Fibroblast of skin of left quadriceps (primary cell): ENCODE data around the gene SARS1.
"Not testable (repeated sequence)": the region's sequence is repeated elsewhere in the genome, so short reads cannot be mapped to it uniquely, and the experiment has no call there.

Experiments
- DNase-seq, 2 experiments: peaks; one replicate each; pipeline ENCODE4 v3.0.0-alpha.2; 2013; ENCODE audit warnings: low read depth in 2 of 2

The SARS1 gene

GRCh38 chr1:109192433-109192832, 21.3 kb upstream of the SARS1 start:
- DNase-seq: no peak

- DNase-seq: no peak
Observed at GRCh38 chr1:109193653-109194590, 19.8 kb upstream of the SARS1 start.

DNA sequence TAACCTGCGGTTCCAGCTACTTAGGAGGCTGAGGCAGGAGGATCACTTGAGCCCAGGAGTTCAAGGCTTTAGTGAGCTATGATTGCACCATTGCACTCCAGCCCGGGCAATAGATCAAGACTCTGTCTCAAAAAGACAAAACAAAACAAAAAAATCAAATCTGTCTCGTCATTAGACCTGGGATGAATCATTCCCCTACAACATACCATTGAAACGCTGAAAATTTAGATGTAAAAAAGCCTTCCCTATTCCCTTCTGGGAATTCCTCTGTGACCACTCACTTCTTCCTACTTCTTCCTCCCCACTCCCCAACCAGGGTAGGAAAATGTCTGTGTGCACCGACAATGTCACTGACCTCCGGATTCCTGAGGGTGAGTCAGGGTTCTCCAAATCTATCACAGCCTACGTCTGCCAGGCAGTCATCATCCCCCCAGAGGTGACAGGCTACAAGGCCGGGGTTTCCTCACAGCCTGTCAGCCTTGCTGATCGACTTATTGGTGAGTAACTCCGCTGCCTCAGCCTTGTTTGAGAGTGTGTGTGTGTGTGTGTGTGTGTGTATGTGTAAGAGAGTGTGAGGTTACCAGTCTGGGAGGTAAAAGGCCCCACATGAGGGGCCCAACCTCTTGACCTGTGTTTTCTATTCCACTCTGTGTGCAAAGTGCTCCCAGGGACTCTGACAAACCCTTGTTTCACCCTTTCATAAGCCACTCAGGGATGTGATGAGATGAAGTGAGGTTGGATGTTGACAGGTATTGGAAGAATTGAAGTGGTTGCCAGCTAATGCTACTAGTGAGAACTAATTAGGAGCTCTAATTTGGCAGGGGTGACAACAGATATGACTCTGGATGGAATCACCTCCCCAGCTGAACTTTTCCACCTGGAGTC, 16.3 kb upstream of the SARS1 start:
- DNase-seq: peak; percentile 95 to 96

- DNase-seq: peak in 1 of 2 experiments; percentile 42
Observed at GRCh38 chr1:109198043-109198695, 15.5 kb upstream of the SARS1 start.

- DNase-seq: no peak
Observed at GRCh38 chr1:109198745-109199144, 15.0 kb upstream of the SARS1 start.

- no peak for DNase-seq
Observed at GRCh38 chr1:109199710-109200109, 14.0 kb upstream of the SARS1 start.

- peak; percentile 61 to 62 for DNase-seq
Observed at GRCh38 chr1:109201123-109201703, 12.5 kb upstream of the SARS1 start.

- no peak for DNase-seq
Observed at GRCh38 chr1:109204484-109204883, 9.2 kb upstream of the SARS1 start.

- no peak for DNase-seq
Observed at GRCh38 chr1:109206339-109206738, 7.4 kb upstream of the SARS1 start.

DNA sequence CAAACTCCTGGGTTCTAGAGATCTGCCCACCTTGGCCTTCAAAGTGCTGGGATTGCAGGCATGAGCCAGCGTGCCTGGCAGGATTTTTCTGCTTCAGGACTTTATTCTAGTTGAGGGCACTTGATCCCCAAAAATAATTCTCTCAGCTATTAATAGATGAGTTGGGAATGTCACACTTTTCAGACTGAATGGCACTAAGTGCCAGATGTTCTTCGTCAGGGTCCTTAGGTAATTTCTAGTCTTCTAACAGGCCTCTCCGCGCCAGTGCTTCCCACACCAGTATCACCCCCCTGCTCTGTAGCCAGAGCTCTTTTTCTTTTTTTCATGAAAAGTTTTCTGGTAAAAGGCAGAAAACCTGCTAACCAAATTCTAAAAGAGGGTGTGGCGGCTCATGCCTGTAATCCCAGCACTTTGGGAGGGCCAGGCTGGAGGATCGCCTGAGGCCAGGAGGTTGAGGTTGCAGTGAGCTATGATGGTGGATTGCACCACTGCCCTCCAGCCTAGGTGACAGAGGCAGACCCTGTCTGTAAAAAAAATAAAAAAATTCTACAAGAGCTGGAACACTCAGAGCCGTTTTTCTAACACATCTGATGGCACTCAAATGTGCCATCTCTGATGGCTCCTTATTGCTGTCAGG, 6.1 kb upstream of the SARS1 start:
- DNase-seq: no peak

DNA sequence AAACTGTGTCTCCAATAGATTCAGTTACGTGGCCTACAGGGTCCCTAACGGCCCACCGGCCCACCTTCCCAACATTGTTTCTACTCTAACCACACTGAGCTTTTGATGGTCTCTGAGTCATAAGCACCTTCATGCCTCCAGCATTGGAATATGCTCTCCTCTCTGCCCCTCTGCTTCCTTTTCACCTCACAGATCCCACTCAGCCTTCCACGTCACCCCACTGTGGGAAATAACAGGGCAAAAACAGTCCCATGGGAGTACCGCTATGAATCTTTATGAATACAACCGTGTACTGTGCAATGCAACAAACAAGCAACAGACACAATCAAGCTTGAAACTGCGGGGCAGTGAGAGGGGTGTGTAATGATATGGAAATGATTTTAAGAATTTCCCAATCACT, 5.3 kb upstream of the SARS1 start:
- no peak for DNase-seq

GRCh38 chr1:109208836-109209463, 4.8 kb upstream of the SARS1 start:
- DNase-seq: no peak

- no peak for DNase-seq
Observed at GRCh38 chr1:109210058-109210457, 3.7 kb upstream of the SARS1 start.

DNA sequence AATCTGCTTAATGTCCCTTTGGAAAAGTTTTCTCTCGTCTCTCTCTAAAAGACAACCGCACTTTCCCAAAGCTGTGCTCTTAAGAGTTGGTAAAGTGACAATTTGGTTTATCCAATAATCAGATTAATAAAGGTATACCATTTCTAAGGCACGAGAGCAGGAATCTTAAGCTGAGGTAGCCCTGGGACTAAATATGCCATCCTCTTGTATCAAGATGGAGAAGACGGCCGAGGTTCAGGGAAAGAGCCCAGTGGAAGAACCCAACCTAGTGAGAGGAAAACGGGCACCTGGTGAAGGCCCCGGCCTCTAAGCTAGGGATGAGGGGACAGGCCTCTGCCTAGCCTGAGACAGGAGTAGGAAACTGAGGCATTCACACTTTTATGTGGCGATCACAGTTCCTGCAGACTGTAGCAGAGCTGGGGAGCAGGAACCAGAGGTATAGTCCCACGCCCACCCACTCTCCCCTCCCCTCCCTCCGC, 334 bp upstream of the SARS1 start:
- no peak for DNase-seq

DNA sequence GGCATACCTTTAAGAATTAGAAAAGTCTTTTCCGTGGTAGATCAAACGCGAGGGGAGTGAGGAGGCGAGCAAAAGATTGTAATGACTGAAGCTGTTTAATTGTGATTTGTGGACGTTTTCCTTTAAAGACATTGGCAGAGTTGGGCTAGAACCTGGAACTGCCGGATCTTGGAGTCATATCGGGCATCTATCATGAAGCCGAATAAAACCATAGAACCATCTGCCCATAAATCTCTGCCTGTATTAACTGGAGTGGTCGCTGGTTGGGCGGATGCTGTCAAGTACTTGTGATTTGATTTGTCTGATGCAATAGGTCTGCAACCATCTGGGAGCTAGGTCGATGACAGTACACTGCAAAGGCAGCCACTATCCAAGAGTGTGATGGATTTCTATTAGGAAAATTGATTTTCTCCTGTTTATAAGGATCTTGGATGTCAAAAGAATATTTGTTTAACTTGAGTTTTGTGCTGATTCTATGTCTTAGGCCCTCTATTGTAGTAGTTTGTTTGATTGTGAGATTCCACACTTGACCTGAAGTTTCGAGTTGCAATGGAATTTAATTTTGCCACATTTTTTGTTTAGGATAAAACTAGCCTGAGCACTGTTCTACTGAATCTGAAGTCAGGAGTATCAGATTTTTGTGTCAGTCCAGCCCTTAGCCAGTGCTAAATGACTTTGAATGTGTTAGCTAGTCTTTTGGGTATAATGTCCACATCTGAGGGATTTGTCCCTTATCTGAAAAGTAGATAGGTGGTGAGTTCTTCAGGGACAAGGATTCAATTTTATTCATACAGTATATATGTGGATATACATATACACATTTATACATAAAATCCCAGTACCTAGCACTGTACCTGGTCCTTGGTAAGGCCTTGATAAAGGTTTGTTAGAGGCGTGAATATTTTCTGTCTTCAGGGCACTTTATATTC, 1.2 kb downstream of the SARS1 start:
- DNase-seq: peak; percentile 90

DNA sequence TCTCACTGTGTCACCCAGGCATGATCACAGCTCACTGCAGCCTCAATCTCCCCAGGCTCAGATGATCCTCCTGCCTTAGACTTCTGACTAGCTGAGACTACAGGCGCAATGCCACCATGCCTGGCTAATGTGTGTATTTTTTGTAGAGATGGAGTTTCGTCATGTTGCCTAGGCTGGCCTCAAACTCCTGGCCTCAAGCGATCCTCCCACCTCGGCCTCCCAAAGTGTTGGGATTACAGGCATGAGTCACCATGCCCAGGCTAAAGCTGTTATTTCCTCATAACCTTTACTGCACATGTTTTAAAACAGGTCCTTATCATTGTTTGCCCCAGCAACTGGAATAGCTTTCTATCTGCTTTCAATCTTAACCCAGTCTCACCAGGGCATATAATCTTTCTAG, 2.9 kb downstream of the SARS1 start:
- no peak for DNase-seq

GRCh38 chr1:109218516-109218915, 4.8 kb downstream of the SARS1 start:
- DNase-seq: no peak

DNA sequence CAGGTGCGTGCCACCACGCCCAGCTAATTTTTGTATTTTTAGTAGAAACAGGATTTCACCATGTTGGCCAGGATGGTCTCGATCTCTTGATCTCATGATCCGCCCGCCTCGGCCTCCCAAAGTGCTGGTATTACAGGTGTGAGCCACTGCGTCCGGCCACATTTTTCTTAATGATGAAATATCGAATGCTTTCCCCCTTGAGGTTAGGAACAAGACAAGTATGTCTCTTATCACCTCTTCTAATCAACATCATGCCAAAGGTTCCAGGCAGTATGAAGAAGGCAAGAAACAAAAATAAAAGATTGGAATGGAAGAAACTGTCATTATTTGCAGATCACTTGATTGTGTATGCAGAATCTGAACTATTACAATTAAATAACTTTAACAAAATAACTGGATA, 7.5 kb downstream of the SARS1 start:
- DNase-seq: not testable (repeated sequence)

DNA sequence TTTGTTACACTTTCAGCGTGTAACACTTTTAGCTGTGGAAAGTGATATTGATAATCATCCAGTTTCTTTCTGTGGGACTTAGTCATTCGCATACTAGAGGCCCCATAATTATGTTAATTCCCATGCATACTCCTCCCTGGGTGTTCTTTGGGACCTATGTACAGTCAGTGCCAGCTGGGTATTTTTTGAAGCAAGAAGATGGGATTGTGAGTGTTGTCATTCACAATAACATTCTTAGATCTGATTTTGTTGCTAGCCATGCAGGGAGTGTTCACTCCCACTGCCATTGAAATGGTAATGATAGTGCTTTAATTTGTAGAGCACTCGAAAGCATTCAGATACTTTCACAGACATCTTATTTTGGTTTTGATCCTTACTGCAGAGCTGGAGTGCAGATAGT, 11.6 kb downstream of the SARS1 start:
- DNase-seq: no peak
